ENCODE results near the gene PIEZO1.
"Not testable (repeated sequence)": the region's sequence is repeated elsewhere in the genome, so short reads cannot be mapped to it uniquely, and the experiment has no call there.

The PIEZO1 gene

DNA sequence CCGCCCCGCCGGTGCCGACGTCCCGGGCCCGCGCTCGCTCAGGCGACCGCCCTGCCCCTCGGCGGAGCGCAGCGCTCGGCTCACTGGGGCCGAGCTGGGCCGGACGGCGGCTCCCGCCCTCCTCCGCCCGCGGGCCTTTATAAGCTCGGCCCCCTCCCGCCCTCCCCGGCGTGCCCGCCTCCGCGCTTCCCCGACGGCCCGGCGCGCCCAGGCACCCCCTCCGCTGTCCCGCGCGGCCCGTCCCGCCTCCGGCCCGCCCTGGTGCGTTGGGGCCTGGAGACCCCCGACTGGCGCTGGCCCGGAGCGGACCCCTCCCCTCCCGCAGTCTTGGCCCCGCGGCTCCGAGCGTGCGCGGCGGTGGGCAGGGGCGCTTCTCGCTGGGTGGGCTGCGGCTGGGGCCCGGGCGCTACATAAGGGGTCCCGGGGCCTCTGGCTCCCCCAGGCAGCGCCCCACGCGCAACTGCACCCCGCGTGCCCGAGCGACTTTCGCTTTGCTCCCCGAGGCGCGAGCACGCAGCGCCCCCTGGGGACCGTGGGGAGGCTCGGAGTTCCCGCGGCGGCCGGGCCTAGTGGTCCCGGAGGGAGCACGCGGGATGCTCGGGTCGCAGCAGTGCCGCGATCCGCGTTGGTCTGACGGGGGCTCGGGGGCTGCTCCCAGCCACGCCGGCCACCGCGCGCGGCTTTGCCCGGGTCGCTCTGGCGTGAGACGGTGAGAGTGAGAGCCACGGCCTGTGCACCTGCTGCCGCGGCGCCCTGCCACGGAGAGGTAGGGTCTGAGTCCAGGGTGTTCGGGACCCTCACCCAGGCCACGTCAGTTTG is at the start of gene PIEZO1:
TSS of gene PIEZO1 (minus strand) at position 115 of the 819 bp plus-strand sequence. CDS start 256 bp downstream, outside the sequence.
- no peak for DNase-seq

DNA sequence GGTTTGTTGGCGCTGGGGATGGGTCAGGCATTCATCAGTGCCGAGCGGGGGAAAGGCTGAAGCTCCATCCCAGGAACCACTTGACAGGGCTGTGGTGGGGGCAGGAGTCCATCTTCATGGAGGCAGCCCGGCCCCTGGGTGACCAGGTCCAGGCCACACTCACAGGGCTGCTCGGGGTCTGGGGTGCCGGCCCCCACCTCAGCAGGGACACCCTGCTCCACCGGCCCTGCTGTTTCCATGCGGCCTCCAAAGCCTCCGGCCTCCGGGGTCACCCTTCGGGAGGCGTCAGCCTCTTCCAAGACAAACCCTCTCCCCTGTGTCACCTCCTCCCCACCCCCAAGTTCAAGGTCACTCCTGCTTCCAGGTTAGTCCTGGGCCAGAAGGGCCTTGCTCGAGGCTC is 49.6 kb upstream of the PIEZO1 start:
- no peak for DNase-seq

- DNase-seq: no peak
These were observed 48.1 kb upstream of the PIEZO1 start for GRCh38 chr16:88833086-88833485.

GRCh38 chr16:88831838-88832237 is 46.8 kb upstream of the PIEZO1 start:
- no peak for DNase-seq

GRCh38 chr16:88830783-88831182 is 45.8 kb upstream of the PIEZO1 start:
- DNase-seq: no peak

- no peak for DNase-seq
These were observed 45.2 kb upstream of the PIEZO1 start for GRCh38 chr16:88830258-88830657.

GRCh38 chr16:88828711-88829110 is 43.7 kb upstream of the PIEZO1 start:
- DNase-seq: no peak

DNA sequence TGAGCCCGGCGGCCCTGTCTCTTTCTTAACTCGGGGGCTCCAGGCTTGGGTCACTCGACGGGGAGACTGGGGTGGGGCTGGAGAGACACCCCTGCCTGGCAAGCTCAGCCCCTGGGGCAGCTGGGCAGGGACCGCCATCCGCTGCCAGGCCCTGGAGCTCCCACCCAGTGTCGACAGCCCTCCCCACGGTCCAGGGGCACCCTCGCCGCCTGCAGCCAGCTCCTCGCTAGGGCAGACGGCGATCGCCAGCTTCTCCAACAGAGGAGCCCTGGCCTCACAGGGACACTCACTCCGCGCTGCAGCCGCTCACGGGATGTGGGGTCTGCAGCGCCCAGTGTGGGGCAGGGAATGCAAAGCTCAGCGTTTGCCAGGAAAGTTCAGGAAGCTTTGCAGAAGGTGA is 42.7 kb upstream of the PIEZO1 start:
- no peak for DNase-seq

GRCh38 chr16:88826070-88826840 is 41.2 kb upstream of the PIEZO1 start:
- DNase-seq: no peak

GRCh38 chr16:88825146-88825545 is 40.1 kb upstream of the PIEZO1 start:
- no peak for DNase-seq

- no peak for DNase-seq
These were observed 39.4 kb upstream of the PIEZO1 start for GRCh38 chr16:88824256-88825077.

GRCh38 chr16:88823646-88824045 is 38.6 kb upstream of the PIEZO1 start:
- not testable (repeated sequence) for DNase-seq

DNA sequence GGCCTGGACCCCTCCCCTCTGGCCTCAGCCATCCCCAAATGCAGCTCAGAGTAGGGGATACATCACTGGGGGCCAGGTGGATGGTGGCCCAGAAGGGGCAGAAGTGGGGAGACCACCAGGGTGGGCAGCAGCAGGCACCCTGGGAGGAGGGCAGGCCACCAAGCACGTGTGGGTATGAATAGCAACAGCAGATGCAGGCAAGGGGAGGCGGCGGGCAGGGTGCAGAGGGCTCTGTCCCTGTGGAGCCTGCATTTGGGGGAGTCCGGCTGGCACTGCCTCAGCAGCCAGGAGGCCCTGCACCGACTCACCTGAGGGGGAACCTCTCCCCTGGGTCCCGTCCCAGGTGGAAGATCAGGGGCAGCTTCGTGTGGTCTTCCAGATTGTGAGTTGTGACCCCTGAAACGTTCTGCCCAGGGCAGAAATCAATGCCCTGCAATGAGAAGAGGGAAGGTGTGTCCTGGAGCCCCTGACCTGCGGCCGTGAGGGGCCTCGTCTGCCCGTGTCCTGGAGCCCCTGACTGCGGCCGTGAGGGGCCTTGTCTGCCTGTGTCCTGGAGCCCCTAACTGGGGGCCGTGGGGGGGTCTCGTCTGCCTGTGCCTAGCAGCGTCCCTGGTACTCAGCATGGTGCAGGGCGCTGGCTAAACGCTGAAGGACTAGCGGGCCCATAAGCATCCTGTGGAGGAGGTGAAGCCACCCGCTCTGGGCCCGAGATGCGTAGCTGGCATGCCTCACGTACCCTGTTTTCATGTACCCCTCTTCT is 37.4 kb upstream of the PIEZO1 start:
- DNase-seq: no peak

DNA sequence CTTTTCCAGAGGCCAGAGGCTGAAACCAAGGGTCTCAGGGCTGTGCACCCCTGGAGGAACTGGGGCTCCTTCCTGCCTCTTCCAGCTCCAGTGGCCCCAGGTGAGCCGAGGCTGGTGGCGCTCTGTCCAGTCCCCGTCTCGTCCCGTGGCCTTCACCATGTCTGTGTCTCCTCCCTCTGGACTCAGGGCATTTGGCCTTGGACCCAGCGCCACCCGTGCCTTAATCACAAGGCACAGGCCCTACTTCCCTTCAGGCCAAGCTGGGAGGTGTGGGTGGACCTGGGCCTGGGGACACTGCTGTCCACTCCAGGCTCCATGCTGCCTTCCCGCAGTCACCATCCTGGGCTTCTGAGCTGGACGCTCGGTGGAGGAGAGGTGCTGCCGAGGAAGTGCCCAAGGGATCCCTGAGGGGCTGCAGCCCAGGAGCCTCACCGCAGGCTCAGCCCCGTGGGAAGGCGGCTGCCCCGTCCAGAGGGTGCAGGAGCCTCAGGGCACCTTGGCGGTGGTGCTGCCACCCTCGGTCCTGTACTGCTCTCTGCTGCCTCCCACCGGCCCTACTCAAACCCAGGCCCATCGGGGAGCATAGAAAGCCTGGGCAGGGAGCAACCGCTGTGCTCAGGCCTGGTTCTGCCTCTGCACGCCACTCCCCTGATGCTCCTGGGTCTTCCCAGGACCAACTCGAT is 36.3 kb upstream of the PIEZO1 start:
- no peak for DNase-seq

- DNase-seq: no peak
These were observed 35.5 kb upstream of the PIEZO1 start for GRCh38 chr16:88820385-88821025.

DNA sequence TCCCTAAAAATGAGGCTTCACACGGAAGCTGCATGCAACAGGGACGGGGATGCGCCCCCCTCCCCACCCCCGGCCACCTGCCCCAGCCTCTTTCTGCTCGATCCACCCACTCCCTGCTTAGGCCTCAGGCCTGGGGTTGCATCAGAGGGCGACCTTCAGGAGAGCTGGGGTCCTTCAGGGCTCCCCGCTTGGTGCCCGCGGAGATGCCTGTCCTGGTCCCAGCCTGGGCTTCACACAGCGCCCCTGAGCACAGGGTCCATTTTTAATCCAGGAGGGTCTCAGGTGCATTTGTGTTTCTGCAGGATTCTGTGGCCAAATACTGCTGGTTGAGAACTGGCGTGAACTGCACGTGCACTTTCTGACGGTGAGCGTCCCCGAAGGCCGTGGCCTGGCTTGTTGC is 34.1 kb upstream of the PIEZO1 start:
- DNase-seq: no peak

GRCh38 chr16:88818575-88818874 is 33.5 kb upstream of the PIEZO1 start:
- no peak for DNase-seq

DNA sequence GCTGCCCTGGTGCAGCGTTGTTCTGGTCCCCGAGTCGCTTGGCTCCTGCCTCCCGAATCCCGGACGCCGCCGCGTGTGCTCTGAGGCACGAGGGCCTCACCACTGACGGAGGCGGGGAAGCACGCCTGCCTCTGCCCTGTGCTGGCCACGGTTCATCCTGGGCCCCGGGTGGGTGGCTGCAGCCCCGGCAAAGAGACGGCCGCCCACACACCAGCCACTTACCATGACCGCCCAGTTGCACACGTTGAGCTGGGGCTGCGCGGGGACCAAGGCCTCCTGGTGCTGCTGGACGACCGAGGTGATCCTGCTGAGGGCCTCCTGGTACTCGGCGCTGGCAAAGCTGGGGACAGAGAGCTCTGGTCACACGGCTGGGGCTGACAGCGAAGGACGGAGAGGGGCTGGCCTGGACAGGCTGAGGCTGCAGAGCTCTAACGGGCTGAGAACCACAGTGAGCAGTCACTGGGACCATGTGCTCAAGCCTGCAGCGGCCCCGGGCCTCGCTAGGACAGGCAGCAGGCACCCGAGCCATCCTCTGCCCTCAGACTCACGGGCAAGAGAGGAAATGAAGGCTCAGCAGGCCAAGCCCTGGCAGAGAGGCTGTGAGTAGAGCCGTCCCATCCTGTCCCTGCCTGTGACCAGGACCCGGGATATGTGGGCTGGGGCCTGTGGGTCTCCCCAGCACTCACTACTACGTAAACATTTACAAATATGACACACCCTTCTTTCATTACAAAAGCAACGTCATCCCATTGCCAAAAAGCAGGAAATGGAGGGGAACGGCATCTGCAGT is 33.0 kb upstream of the PIEZO1 start:
- no peak for DNase-seq

DNA sequence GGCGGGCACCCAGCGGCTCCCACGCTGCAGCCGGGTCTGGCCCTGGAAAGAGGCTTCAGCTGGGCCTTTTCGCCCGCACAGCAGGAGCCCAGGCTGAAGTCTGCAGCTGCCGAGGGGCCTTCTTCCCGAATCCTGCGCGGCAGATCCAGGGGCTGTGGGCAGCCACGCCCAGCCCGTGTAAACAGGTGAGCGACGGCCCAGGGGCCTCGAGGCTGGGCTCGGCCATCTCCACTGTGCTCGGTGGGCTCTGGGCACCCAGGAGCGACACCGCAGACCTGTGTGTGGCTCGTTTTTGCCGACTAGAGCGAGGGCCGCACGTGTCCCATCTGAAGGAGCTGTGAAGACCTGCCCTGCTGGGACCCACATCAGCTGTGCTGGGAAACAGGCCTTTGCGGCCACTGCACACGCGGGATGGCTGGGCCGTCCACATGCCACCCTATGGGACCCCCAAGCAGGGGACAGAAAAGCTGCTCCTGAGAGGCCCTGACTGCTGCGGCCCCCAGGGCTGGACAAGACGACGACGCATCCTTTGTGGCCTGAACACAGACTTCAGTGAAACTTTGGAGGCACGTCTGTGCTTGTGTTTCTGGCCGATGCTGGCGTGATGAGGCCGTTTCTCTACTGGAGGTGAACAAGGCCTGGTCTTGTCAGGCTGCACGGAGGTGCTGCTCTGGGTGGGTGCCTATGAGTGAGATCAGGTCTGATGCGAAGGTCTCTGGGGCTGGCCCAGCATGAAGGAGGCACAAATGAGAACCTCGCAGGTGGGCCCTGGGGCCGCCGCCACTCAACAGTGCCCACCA is 31.9 kb upstream of the PIEZO1 start:
- DNase-seq: no peak
